Keratinocyte (primary cell): Measurements from ENCODE around the gene C8B.

Experiments used
- EZH2 ChIP-seq: IDR thresholded peaks from one replicate; pipeline ENCODE4 v1.6.1; 2012; ENCODE audit warnings: inconsistent platforms, mild to moderate bottlenecking, low read length, moderate library complexity
- TF ChIP-seq, protein P1 (sequence below), 3 experiments: IDR thresholded peaks in 1 of 3; conservative IDR thresholded peaks in 1 of 3; optimal IDR thresholded peaks in 1 of 3; 2 replicates in 2 of 3; 3 replicates in 1 of 3; pipeline versions ENCODE3 to v1.5.1; 2011; ENCODE audit warnings: low read length in 3 of 3, mild to moderate bottlenecking in 3 of 3, moderate library complexity in 2 of 3, control low read depth in 1 of 3, inconsistent platforms in 1 of 3; ENCODE audit not compliant: insufficient read depth in 2 of 3; ENCODE audit errors: extremely low read depth in 1 of 3

DNA sequence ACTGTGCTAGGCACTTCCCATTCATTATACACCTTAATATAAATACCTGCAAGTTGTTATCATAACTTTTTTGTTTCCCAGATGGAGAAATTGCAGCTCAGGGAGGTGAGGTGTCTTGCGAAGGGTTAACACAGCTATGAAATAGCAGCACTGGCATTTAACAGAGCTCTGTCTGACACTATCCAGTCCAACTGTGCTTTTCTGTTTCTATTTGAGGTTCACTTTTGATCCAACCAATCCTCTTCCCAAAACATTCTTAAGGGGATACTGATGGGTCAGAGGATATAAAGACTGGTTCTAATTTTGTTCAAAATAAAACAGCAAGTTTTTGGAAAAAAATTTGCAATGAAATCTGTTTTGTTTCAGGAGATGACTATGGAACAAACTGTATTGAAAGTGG lies 46.5 kb upstream of the C8B start:
- TF ChIP-seq, protein P1, sequence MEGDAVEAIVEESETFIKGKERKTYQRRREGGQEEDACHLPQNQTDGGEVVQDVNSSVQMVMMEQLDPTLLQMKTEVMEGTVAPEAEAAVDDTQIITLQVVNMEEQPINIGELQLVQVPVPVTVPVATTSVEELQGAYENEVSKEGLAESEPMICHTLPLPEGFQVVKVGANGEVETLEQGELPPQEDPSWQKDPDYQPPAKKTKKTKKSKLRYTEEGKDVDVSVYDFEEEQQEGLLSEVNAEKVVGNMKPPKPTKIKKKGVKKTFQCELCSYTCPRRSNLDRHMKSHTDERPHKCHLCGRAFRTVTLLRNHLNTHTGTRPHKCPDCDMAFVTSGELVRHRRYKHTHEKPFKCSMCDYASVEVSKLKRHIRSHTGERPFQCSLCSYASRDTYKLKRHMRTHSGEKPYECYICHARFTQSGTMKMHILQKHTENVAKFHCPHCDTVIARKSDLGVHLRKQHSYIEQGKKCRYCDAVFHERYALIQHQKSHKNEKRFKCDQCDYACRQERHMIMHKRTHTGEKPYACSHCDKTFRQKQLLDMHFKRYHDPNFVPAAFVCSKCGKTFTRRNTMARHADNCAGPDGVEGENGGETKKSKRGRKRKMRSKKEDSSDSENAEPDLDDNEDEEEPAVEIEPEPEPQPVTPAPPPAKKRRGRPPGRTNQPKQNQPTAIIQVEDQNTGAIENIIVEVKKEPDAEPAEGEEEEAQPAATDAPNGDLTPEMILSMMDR (optimal IDR thresholded peaks at IDR 0.05 in 1 of 3, IDR thresholded peaks at IDR 0.05 in 1 of 3, conservative IDR thresholded peaks at IDR 0.05 in 1 of 3; ENCODE audit: extremely low read depth in 1 of 3, insufficient read depth in 2 of 3, low read length in 3 of 3), result no peak
- no peak for TF ChIP-seq EZH2
